HG03521 (cell line): ENCODE results near the gene ARHGEF6.

Experiments used
- ATAC-seq: cut with Tn5 transposase; IDR thresholded peaks from one replicate; pipeline ENCODE4 v1.9.1; 2021; ENCODE audit warnings: mild to moderate bottlenecking, moderate library complexity; ENCODE audit not compliant: unreplicated experiment

ARHGEF6 gene

DNA sequence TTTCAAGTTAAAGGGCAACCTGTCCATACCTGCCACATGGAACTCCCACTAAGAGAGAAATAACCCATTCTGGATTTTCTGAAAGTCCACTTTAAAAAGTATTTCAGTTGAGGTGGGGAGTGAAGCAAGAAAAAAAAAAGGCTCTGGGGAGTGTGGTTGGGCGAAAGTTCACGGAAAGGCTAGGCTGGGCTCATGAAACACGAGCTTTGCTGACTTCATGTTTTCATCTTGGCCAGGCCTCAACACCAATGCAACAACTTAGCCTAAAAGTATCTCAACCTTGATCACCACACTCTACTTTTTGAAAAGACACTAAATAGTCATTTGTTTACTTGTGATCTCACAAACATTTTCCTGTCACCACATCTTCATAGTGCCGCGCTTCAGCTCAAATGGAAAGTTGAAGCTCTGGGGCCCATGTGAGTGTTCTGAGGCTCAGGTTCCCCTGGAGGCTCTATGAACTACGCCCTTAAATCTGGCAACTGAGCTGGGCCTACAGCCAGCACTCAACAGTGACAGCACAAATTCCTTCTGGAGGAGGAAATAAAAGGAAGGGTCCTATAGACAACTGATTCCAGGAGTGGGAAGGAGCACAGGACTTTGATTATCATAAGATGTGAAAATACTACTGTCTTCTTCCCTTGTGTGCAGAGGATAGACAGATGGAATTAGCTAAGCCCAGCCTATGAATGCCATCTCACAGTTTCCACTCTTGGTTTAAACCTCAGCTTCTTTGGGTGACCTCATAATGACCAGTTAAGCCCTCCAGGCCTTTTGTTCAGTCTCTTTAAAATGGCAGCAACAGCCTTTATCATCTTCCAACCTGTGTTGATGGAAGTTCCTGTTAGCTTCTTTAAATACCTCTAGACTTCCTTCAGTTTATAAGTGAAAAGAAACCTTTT, 127.7 kb downstream of the ARHGEF6 start:
- ATAC-seq, result no peak

DNA sequence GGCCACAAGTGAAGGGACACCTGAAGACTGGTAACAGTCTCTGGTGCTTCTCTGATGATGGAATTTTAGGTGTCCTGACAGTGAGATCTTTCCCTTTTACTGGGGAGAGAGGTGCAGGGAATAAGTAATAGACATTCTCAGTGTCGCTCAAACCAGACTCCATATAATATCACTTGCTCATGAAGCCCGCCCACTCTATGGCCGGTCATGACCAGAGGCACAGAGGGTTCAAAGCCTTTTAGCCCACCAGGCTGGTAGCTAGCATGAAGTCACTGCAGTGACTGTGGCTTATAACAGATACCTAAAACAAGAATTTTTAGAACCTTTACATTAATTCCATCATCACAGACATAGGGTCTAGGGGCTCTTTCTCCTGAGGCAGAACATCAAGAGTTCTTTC, 129.9 kb downstream of the ARHGEF6 start:
- ATAC-seq, result no peak

DNA sequence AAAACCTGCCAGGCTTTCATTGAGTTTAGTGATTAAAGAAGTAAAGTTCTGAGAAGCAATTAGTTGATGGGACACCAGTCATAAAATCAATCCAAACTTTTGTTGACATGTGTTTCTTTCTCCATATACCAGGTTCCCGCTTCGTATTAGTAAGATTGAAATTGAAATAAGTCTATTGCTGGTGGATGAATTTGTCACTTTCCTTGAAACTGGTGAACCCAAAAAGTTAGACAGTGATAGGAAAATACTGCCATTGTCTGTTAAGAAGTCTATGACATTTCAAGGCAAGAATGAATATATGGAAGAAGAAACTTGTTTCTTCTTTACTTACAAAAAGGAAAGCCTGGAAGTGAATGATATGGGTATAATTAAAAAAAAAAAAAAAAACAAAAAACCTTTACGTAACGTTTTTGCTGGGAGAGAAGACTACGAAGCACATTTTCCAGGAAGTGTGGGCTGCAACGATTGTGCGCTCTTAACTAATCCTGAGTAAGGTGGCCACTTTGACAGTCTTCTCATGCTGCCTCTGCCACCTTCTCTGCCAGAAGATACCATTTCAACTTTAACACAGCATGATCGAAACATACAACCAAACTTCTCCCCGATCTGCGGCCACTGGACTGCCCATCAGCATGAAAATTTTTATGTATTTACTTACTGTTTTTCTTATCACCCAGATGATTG, 132.9 kb downstream of the ARHGEF6 start, which contains the start of gene CD40LG:
CD40LG (plus strand) TSS at position 482 of the 684 bp plus-strand sequence; CDS start at position 573, 91 bp downstream.
- no peak for ATAC-seq

DNA sequence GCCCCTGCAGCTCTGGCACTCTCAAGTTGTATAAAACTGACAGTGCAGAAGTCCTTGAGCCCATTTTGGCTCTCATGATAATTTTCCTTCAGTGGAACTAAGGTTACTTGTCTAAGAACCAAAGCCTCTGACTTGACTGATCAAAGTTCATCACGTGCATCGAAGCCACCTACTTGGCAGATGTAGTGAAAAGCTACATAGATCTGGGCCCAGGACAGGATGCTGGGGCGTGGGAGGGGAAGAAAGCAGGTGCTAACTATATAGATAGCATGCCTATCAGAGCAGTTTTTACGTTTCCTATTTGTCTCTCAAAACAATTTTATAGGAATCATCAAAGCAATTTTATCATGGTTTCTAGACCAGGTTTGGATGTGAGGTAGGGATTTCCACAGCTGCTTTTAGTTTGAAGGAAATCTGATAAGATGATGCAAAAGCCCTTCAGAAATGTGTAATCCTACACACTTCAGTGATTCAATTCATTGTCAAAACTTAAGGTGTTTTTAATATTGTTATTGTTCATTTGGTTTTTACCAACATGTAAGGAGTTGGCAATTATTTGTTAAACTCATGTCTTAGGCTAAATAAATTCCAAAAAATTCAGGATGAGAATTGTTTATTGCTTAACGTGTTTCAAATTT, 134.0 kb downstream of the ARHGEF6 start:
- ATAC-seq, result no peak

DNA sequence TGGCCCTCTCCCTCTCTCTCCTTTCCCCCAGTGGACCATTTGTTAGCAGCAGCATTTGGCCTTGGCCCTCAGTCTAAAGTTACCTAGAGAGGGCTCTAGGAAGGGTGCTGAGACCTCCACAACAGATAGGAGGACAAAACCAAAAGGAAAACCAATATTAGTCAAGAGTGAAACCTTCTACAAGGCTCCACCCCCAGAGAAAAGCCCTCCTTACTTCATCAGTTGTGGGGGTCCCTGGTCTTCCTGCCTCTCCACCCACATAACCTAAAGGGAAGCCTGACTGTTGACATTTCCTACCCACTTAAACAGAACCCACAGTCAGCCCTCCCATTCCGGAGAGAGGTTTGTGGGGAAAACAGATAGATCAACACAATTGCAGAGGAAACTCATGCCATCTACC, 137.5 kb downstream of the ARHGEF6 start:
- no peak for ATAC-seq

DNA sequence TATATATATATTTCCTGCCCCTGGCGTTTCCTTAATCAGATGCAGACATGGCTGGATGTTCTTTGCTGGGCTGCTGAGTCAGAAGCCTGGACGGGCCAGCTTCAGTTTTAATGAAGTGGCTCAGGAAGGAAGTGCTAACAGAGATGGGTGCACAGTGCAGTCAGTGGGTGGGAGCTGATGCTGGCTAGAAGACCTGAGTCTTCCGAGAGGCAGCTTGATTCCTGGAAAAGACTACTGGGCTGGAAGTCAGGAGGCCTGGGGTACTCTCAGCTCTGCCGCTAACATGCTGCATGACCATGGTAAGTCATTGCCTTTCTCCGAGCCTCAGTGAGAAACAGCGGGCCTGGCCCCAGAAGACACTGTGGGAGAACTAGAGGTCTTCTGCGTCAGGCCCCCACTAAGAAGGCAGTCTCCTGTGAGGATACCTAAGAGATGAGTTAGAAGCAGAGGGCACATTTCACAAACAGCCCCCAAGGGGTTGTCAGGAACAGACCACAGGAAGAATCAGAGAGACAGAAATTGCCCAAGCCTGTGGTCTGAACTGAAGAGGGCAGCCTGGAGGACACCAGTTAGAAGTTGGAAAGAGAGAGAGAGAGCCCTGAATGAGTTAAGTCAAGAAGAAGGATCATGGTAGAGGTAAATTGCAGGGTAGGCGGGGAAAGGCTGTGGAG, 141.1 kb downstream of the ARHGEF6 start:
- no peak for ATAC-seq

DNA sequence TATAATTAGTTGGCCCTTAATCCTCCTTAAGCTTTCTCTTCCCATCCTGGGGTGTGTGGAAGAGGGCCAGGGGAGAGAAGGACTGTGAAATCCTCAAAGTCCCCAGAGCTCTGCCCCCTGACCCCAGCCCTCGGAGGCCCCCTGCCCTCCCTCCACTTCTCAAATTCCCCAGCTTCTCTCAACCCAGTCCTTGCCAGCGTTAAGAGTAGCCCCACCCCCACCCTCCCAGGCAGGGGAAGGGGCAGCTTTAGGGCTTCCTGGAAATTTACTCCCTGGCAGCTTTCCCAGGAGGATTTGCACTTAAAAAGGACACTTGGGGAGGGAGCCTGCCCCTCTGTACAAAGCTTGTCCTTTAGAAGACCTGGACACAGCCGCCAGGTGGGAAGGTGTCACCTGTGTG, 144.6 kb downstream of the ARHGEF6 start:
- ATAC-seq, result no peak

- ATAC-seq, result peak; percentile 62
Observed at GRCh38 chrX:136635235-136635634, 145.5 kb downstream of the ARHGEF6 start.

GRCh38 chrX:136630881-136631280, 149.9 kb downstream of the ARHGEF6 start:
- no peak for ATAC-seq

DNA sequence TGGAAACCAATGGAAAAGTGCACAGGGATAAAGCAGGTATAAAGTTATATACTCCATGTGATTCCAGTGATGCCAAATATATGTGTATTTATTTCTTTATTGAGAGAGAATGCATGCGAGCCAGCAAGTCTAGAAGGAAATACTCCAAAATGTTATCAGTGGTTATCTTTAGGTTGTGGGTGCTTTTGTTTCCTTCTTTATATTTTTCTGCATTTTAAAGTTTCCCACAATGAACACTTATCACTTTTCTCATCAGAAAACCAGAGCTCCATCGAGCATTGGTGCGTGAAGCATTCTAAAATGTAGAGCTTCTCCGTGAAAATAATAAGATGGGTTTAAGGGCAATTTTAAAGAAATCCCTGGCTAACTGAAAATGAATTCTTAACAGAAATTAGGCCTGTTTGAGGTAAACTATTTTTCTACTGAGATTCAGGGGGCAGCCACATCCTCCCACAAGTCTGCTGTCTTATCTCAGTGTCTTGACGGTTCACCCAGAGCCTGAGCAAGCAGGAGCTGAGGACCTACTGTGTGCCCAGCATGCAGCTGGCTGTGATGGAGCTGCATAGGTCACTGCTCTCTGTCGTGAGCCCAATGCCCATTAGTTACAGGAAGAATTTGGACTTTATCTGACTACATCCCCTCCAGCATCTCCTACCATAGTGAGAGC, 151.5 kb downstream of the ARHGEF6 start:
- ATAC-seq, result no peak

DNA sequence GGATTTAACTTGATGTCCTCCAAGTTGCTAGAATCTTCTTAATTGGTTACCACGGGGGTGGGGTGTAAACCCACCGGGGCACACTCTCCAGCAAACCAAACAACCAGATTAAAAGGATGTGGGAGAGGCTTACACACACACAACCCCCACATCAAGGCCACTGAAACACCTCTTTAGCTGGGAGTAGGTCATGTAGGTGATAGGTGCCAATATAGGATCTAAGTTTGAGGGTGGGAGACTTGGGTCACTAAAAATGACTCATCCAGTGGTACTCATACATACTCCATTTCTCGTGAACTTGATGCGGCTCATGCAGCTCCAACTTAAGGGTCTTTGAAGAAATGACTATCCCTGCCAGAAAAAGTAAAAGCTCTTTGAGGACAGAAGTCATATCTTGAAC, 153.3 kb downstream of the ARHGEF6 start:
- no peak for ATAC-seq

DNA sequence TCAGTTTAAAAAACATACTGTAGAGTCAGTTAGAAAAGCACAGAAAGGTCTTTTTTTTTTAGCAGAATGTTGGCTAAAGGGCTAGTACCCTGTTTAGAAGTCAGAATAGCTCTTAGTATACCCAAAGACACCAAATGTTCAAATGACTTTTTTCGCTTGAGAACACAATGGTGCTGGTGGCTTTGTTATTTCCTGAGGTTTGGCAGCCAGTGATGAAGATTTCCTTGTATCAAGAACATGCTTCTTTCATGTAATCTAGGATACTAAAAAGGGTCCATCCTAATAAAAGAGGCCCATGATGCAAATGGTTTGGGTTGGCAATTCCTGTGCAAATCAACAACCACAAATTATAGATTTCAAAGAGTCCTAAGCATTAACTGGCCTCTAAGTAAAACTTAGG, 153.8 kb downstream of the ARHGEF6 start:
- no peak for ATAC-seq

- ATAC-seq, result no peak
Observed at GRCh38 chrX:136626237-136626636, 154.5 kb downstream of the ARHGEF6 start.

DNA sequence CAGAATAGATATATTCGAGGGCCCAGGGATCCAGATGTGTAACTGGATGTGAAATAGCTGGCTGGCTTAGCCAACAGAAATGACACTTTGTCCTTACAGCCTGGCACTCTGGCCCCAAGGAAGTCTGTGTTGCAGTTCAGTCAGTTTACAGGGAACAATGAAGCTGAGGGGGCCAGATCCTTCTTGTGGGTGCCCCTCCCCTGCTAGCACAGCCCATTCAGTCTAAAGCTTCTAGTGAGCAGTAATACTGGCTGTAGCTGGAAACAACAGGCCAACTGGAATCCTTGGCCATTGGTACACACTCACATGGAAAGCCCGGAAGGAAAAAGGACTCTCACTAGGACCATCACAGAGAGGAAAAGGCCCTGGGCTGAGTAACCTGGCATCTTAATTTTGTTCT, 155.5 kb downstream of the ARHGEF6 start:
- no peak for ATAC-seq

GRCh38 chrX:136623396-136623795, 157.3 kb downstream of the ARHGEF6 start:
- no peak for ATAC-seq

DNA sequence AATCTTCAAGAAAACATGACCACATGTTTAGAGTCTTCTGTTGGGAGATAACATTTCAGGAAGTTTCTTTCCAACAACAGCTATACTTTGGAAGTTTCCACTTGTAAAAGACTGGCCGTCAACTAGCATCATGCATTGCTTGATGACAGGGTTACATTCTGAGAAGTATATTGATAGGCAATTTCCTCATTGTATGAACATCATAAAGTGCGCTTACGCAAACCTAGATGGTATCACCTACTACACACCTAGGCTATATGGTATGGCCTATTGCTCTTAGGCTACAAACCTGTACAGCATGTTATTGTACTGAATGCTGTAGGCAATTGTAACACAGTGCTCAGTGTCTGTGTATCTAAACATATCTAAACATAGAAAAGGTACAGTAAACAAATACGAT, 158.2 kb downstream of the ARHGEF6 start:
- no peak for ATAC-seq

GRCh38 chrX:136620780-136621179, 160.0 kb downstream of the ARHGEF6 start:
- ATAC-seq, result no peak

DNA sequence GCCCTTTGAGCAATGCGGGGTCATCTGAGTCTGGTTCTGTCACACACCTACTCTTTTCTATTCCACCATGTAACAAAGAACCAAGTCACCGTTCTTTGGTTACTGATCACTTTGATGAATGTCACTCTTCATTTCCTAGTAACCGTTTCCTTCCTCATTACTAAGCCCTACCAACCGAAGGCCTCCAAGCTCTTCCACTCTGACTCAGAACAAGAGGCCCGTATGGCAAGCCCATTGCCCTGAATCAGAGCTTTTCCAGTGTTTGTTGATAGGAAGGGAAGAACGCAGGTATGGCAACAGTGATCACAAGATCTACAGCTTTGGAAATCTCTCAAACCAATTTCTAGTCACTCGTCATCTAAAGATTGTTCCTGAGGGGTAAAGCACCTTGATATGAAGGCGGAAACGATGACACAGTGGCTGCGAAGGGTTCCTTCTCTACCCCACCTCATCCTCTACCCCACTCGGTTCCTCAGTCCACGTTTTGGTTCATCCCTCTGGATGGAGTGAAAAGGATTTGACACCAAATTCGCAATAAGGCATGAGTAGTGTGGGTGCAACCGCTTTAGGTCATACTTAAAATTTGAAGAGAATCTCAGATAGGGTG, 160.7 kb downstream of the ARHGEF6 start:
- no peak for ATAC-seq

- peak; percentile 96 for ATAC-seq
Observed at GRCh38 chrX:136616987-136617685, 163.6 kb downstream of the ARHGEF6 start.
